ENCODE measurements around the gene TMEM250. TPM values are rescaled to one million over a fixed set of nuclear protein-coding genes. Genes with fewer than 3 reads are reported as not detected.

TMEM250 gene
- total and polyA plus RNA-seq, 4 donors = 6.7 to 19.5 (median 17.2) TPM

- WGBS = 82% methylated on average over 23 of the region's 23 CpGs
- no peaks in the 10 kb centered on the region for H3K9me3 ChIP-seq (ENCODE audit: control insufficient read depth in 4 of 4, low read length in 3 of 4)
- H3K9ac ChIP-seq (ENCODE audit: low read depth in 1 of 2, low read length in 2 of 2) = no peak overlapping the region
- peaks cover 0 to 7% (median 1%) of the 10 kb centered on the region in 4 donors for H3K36me3 ChIP-seq (ENCODE audit: control insufficient read depth in 4 of 4, insufficient read depth in 3 of 4, low read depth in 1 of 4, low read length in 3 of 4)
- TF ChIP-seq MAX (IDR thresholded peaks at IDR 0.05) (no peak), RAD21 (IDR thresholded peaks at IDR 0.05) (no peak), REST (IDR thresholded peaks at IDR 0.05) (no peak), EGR1 (IDR thresholded peaks at IDR 0.05; ENCODE audit: low read depth in 2 of 2) (no peak), HNF4G (IDR thresholded peaks at IDR 0.05) (no peak), RXRA (IDR thresholded peaks at IDR 0.05) (no peak), ZBTB33 (IDR thresholded peaks at IDR 0.05) (no peak), TAF1 (conservative IDR thresholded peaks at IDR 0.05) (no peak), NR2F2 (IDR thresholded peaks at IDR 0.05) (no peak)
- no peaks in the 10 kb centered on the region for H3K27me3 ChIP-seq (ENCODE audit: control insufficient read depth in 4 of 4, insufficient read depth in 4 of 4, low read length in 3 of 4)
- H3K4me1 ChIP-seq (ENCODE audit: control insufficient read depth in 4 of 4, insufficient read depth in 4 of 4, low read length in 3 of 4) = peaks cover 5 to 22% (median 6%) of the 10 kb centered on the region in 4 donors
- peak overlapping the region in 1 of 2 donors; percentile 11 for H3K27ac ChIP-seq (ENCODE audit: low read depth in 1 of 2, low read length in 2 of 2)
- H3K4me3 ChIP-seq (ENCODE audit: low read depth in 1 of 3, low read length in 3 of 3) = no peak overlapping the region
- DNase-seq (ENCODE audit: low spot score) = no peak
Observed at GRCh38 chr9:136080716-136081112, 38.0 kb downstream of the TMEM250 start.

GRCh38 chr9:136079916-136080246 is 38.8 kb downstream of the TMEM250 start:
- Histone ChIP-seq H3K9me3 (ENCODE audit: control insufficient read depth in 4 of 4, low read length in 3 of 4) (no peaks in the 10 kb centered on the region), H3K36me3 (ENCODE audit: control insufficient read depth in 4 of 4, insufficient read depth in 3 of 4, low read depth in 1 of 4, low read length in 3 of 4) (peaks cover 0 to 10% (median 1%) of the 10 kb centered on the region in 4 donors), H3K9ac (ENCODE audit: low read depth in 1 of 2, low read length in 2 of 2) (no peak overlapping the region), H3K27me3 (ENCODE audit: control insufficient read depth in 4 of 4, insufficient read depth in 4 of 4, low read length in 3 of 4) (no peaks in the 10 kb centered on the region), H3K4me3 (ENCODE audit: low read depth in 1 of 3, low read length in 3 of 3) (no peak overlapping the region), H3K4me1 (ENCODE audit: control insufficient read depth in 4 of 4, insufficient read depth in 4 of 4, low read length in 3 of 4) (peaks cover 0 to 17% (median 3%) of the 10 kb centered on the region in 4 donors), H3K27ac (ENCODE audit: low read depth in 1 of 2, low read length in 2 of 2) (no peak overlapping the region)
- TF ChIP-seq NR2F2 (IDR thresholded peaks at IDR 0.05) = no peak
- no peak for TF ChIP-seq YY1 (IDR thresholded peaks at IDR 0.05)
- TF ChIP-seq REST (IDR thresholded peaks at IDR 0.05) = no peak
- no peak for TF ChIP-seq FOXA1 (IDR thresholded peaks at IDR 0.05)
- no peak for TF ChIP-seq RXRA (IDR thresholded peaks at IDR 0.05)
- TF ChIP-seq EGR1 (IDR thresholded peaks at IDR 0.05; ENCODE audit: low read depth in 2 of 2) = no peak
- no peak for TF ChIP-seq GABPA (IDR thresholded peaks at IDR 0.05 in 1 of 2, conservative IDR thresholded peaks at IDR 0.05 in 1 of 2)
- no peak for TF ChIP-seq CTCF (IDR thresholded peaks at IDR 0.05; ENCODE audit: low read depth, low read length, missing input control)
- TF ChIP-seq HNF4G (IDR thresholded peaks at IDR 0.05) = no peak
- no peak for TF ChIP-seq RAD21 (IDR thresholded peaks at IDR 0.05)
- TF ChIP-seq HNF4A (conservative IDR thresholded peaks at IDR 0.05) = no peak
- TF ChIP-seq MAX (IDR thresholded peaks at IDR 0.05) = no peak
- no peak for TF ChIP-seq SP1 (IDR thresholded peaks at IDR 0.05)
- TF ChIP-seq ATF3 (IDR thresholded peaks at IDR 0.05) = no peak
- no peak for TF ChIP-seq TAF1 (conservative IDR thresholded peaks at IDR 0.05)
- no peak for TF ChIP-seq FOXA2 (IDR thresholded peaks at IDR 0.05)
- DNase-seq (ENCODE audit: low spot score) = no peak
- WGBS = 72% methylated on average over 6 of the region's 6 CpGs

All from liver (tissue), 9 donors.